Fibroblast of mammary gland (primary cell): ENCODE data around the gene PRDM16.

Experiments
- DNase-seq: peaks from one replicate; pipeline ENCODE4 v3.0.0-alpha.2; 2010; ENCODE audit warnings: low read depth
- H3K4me3 ChIP-seq: 2 replicates; pipeline ENCODE4 v1.5.1; 2011; ENCODE audit warnings: low read depth, mild to moderate bottlenecking, low read length, moderate library complexity; ENCODE audit not compliant: control insufficient read depth
- CTCF ChIP-seq: conservative IDR thresholded peaks from 2 replicates; pipeline ENCODE4 v1.5.1; 2011; ENCODE audit warnings: low read depth, low read length, inconsistent platforms; ENCODE audit not compliant: control insufficient read depth, insufficient read depth

PRDM16 gene

GRCh38 chr1:3439346-3440299 is 370.6 kb downstream of the PRDM16 start:
- no peak for DNase-seq
- no peak for TF ChIP-seq CTCF

GRCh38 chr1:3440300-3440681 is 371.3 kb downstream of the PRDM16 start:
- TF ChIP-seq CTCF = no peak
- no peak overlapping the region for H3K4me3 ChIP-seq
- no peak for DNase-seq

More at GRCh38 chr1:3439346-3440299, 370.6 kb downstream of the PRDM16 start:
- no peak overlapping the region for H3K4me3 ChIP-seq

GRCh38 chr1:3440711-3441409 is 371.9 kb downstream of the PRDM16 start:
- no peak for TF ChIP-seq CTCF
- no peak for DNase-seq
- H3K4me3 ChIP-seq = no peak overlapping the region

GRCh38 chr1:3441410-3441847 is 372.4 kb downstream of the PRDM16 start:
- no peak overlapping the region for H3K4me3 ChIP-seq
- TF ChIP-seq CTCF = no peak
- no peak for DNase-seq

- no peak for DNase-seq
- H3K4me3 ChIP-seq = no peak overlapping the region
- TF ChIP-seq CTCF = no peak
Measured at GRCh38 chr1:3441880-3442279, 372.9 kb downstream of the PRDM16 start.

GRCh38 chr1:3442331-3442730 is 373.3 kb downstream of the PRDM16 start:
- H3K4me3 ChIP-seq = no peak overlapping the region
- TF ChIP-seq CTCF = no peak
- DNase-seq = no peak
